ENCODE results near the gene DCTN3.
"Not testable (repeated sequence)": the region's sequence is repeated elsewhere in the genome, so short reads cannot be mapped to it uniquely, and the experiment has no call there.

Gene DCTN3

GRCh38 chr9:34646211-34647083, 26.2 kb upstream of the DCTN3 start, which contains the start of gene GALT:
Gene GALT, plus strand, starts transcription at chr9:34646675. Its CDS starts 30 bp downstream, at chr9:34646705.
- DNase-seq: peak; percentile 90

GRCh38 chr9:34644766-34645314, 24.5 kb upstream of the DCTN3 start:
- no peak for DNase-seq

- DNase-seq: no peak
Observed at GRCh38 chr9:34642679-34643078, 22.4 kb upstream of the DCTN3 start.

GRCh38 chr9:34639322-34639721, 19.0 kb upstream of the DCTN3 start:
- DNase-seq: not testable (repeated sequence)

- DNase-seq: no peak
Observed at GRCh38 chr9:34638138-34638445, 17.8 kb upstream of the DCTN3 start.

- peak; percentile 92 for DNase-seq
Observed at GRCh38 chr9:34637356-34638137, 17.3 kb upstream of the DCTN3 start, which contains the start of gene SIGMAR1. Gene SIGMAR1, minus strand, starts transcription at chr9:34637787. Its CDS starts 90 bp downstream, at chr9:34637697.

- DNase-seq: peak; percentile 49
Observed at GRCh38 chr9:34636791-34637355, 16.6 kb upstream of the DCTN3 start.

GRCh38 chr9:34635556-34635955, 15.3 kb upstream of the DCTN3 start:
- no peak for DNase-seq

GRCh38 chr9:34634551-34635248, 14.4 kb upstream of the DCTN3 start:
- DNase-seq: no peak

- DNase-seq: peak; percentile 27
Observed at GRCh38 chr9:34633851-34634550, 13.7 kb upstream of the DCTN3 start.

- no peak for DNase-seq
Observed at GRCh38 chr9:34633166-34633565, 12.9 kb upstream of the DCTN3 start.

GRCh38 chr9:34630402-34631154, 10.3 kb upstream of the DCTN3 start:
- no peak for DNase-seq

- DNase-seq: no peak
Observed at GRCh38 chr9:34629491-34629808, 9.2 kb upstream of the DCTN3 start.

- no peak for DNase-seq
Observed at GRCh38 chr9:34628656-34629490, 8.6 kb upstream of the DCTN3 start, which contains the start of gene ARID3C. Gene ARID3C, minus strand, starts transcription at chr9:34629066. Its CDS starts 1,052 bp downstream, at chr9:34628014.

- DNase-seq: no peak
Observed at GRCh38 chr9:34627716-34628655, 7.7 kb upstream of the DCTN3 start.

GRCh38 chr9:34625186-34625486, 4.8 kb upstream of the DCTN3 start:
- DNase-seq: no peak

GRCh38 chr9:34624475-34625185, 4.3 kb upstream of the DCTN3 start:
- DNase-seq: no peak

- no peak for DNase-seq
Observed at GRCh38 chr9:34623374-34624235, 3.3 kb upstream of the DCTN3 start.
